ENCODE measurements around the gene HAP1.

DNA sequence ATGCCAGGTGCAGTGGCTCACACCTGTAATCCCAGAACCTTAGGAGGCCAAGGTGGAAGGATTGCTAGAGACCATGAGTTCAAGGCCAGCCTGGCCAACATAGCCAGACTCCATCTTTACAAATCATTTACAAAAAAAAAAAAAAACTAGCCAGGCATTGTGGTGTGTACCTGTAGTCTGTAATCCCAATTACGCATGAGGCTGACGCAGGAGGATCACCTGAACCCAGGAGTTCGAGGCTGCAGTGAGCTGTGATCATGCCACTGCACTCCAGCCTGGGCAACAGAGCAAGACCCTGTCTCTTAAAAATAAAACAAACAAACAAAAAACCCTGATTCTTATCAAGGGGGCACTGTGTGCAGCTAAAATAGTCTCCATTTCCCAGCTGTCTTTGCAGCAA is 16.8 kb upstream of the HAP1 start:
- TF ChIP-seq CTCF (IDR thresholded peaks at IDR 0.05; ENCODE audit: poor library complexity) (no peak), EZH2 (IDR thresholded peaks at IDR 0.05; ENCODE audit: borderline replicate concordance) (no peak), EZH2phosphoT487 (IDR thresholded peaks at IDR 0.05; ENCODE audit: low read depth, severe bottlenecking, unreplicated experiment) (no peak)

All from hepatocyte (in vitro differentiated cells).